Mesenchymal stem cell (in vitro differentiated cells and primary cell): ENCODE measurements around the gene ABCC1.

Experiments
- DNase-seq: peaks from one replicate; pipeline ENCODE4 v3.0.0-alpha.2; 2013
- H2AFZ ChIP-seq: one replicate; pipeline ENCODE4 v1.6.1; 2013; ENCODE audit warnings: low read depth, mild to moderate bottlenecking, control low read depth, inconsistent platforms, low read length, moderate library complexity
- H2AK5ac ChIP-seq: 2 replicates; pipeline ENCODE4 v1.6.1; 2013; ENCODE audit warnings: low read length, moderate library complexity, mild to moderate bottlenecking, inconsistent platforms; ENCODE audit not compliant: severe bottlenecking
- H2BK120ac ChIP-seq: one replicate; pipeline ENCODE4 v1.6.1; 2013; ENCODE audit warnings: low read depth, mild to moderate bottlenecking, inconsistent platforms, low read length, moderate library complexity
- H2BK12ac ChIP-seq, 2 experiments: one replicate each; pipeline ENCODE4 v1.6.1; 2013; ENCODE audit warnings: inconsistent platforms in 2 of 2, low read length in 2 of 2, mild to moderate bottlenecking in 2 of 2, moderate library complexity in 2 of 2, control low read depth in 1 of 2
- H2BK15ac ChIP-seq: one replicate; pipeline ENCODE4 v1.6.1; 2013; ENCODE audit warnings: mild to moderate bottlenecking, low read depth, inconsistent platforms; ENCODE audit not compliant: poor library complexity, severe bottlenecking
- H2BK5ac ChIP-seq: 2 replicates; pipeline ENCODE4 v1.6.1; 2013; ENCODE audit warnings: low read depth, mild to moderate bottlenecking, low read length, control low read depth, inconsistent platforms; ENCODE audit not compliant: poor library complexity, severe bottlenecking
- H3K14ac ChIP-seq, 2 experiments: one replicate each; pipeline ENCODE4 v1.6.1; 2013; ENCODE audit warnings: inconsistent platforms in 2 of 2, low read length in 2 of 2, control low read depth in 1 of 2, mild to moderate bottlenecking in 1 of 2, moderate library complexity in 1 of 2
- H3K18ac ChIP-seq, 2 experiments: one replicate each; pipeline ENCODE4 v1.6.1; 2013; ENCODE audit warnings: inconsistent platforms in 2 of 2, low read length in 2 of 2, control low read depth in 1 of 2, low read depth in 1 of 2, mild to moderate bottlenecking in 1 of 2
- H3K23ac ChIP-seq, 2 experiments: one replicate each; pipeline ENCODE4 v1.6.1; 2013; ENCODE audit warnings: inconsistent platforms in 2 of 2, low read length in 2 of 2, mild to moderate bottlenecking in 2 of 2, moderate library complexity in 2 of 2, control low read depth in 1 of 2
- H3K27ac ChIP-seq: 2 replicates; pipeline ENCODE4 v1.5.1; 2013; ENCODE audit warnings: mild to moderate bottlenecking, moderate library complexity, low read length, control low read depth, inconsistent platforms; ENCODE audit not compliant: poor library complexity, severe bottlenecking
- H3K27me3 ChIP-seq, 2 experiments: 2 replicates each; pipeline versions ENCODE4 v1.6.1 to v1.7.0; 2013; ENCODE audit warnings: low read length in 2 of 2, mild to moderate bottlenecking in 2 of 2, moderate library complexity in 2 of 2, control low read depth in 1 of 2, inconsistent platforms in 1 of 2; ENCODE audit not compliant: control insufficient read depth in 1 of 2, insufficient read depth in 1 of 2
- H3K36me3 ChIP-seq, 2 experiments: 2 replicates each; pipeline versions ENCODE4 v1.6.1 to v1.7.0; 2013; ENCODE audit warnings: low read length in 2 of 2, control low read depth in 1 of 2, inconsistent platforms in 1 of 2, low read depth in 1 of 2, mild to moderate bottlenecking in 1 of 2; ENCODE audit not compliant: insufficient read depth in 2 of 2, control insufficient read depth in 1 of 2
- H3K4ac ChIP-seq, 2 experiments: one replicate each; pipeline ENCODE4 v1.6.1; 2013; ENCODE audit warnings: inconsistent platforms in 2 of 2, low read length in 2 of 2, mild to moderate bottlenecking in 2 of 2, moderate library complexity in 2 of 2, control low read depth in 1 of 2, low read depth in 1 of 2
- H3K4me1 ChIP-seq: 2 replicates; pipeline ENCODE4 v1.6.1; 2013; ENCODE audit warnings: low read depth, low read length, control low read depth; ENCODE audit not compliant: control insufficient read depth, insufficient read depth
- H3K4me2 ChIP-seq: 2 replicates; pipeline ENCODE4 v1.6.1; 2013; ENCODE audit warnings: low read length, mild to moderate bottlenecking, inconsistent platforms; ENCODE audit not compliant: poor library complexity, severe bottlenecking
- H3K4me3 ChIP-seq, 2 experiments: 2 replicates each; pipeline versions ENCODE4 v1.5.1 to v1.7.0; 2013; ENCODE audit warnings: low read length in 2 of 2, mild to moderate bottlenecking in 2 of 2, control low read depth in 1 of 2, low read depth in 1 of 2; ENCODE audit not compliant: insufficient read depth in 1 of 2
- H3K79me1 ChIP-seq: replicated peaks from 2 replicates; pipeline ENCODE4 v1.6.1; 2013; ENCODE audit warnings: mild to moderate bottlenecking, control low read depth, low read length, inconsistent platforms; ENCODE audit not compliant: poor library complexity, severe bottlenecking
- H3K9ac ChIP-seq: 2 replicates; pipeline ENCODE4 v1.7.0; 2013; ENCODE audit warnings: mild to moderate bottlenecking, low read length, moderate library complexity
- H3K9me3 ChIP-seq: 2 replicates; pipeline ENCODE4 v1.7.0; 2013; ENCODE audit warnings: mild to moderate bottlenecking, low read length; ENCODE audit not compliant: control insufficient read depth
- H4K8ac ChIP-seq: one replicate; pipeline ENCODE4 v1.6.1; 2013; ENCODE audit warnings: inconsistent platforms, mild to moderate bottlenecking, low read length, moderate library complexity
- H4K91ac ChIP-seq: one replicate; pipeline ENCODE4 v1.6.1; 2013; ENCODE audit warnings: mild to moderate bottlenecking, low read length, inconsistent platforms
- WGBS: methylation state at CpG from one replicate; pipeline ENCODE4 v1.1.7; 2013; ENCODE audit warnings: mixed read lengths; 5-methylcytosine and 5-hydroxymethylcytosine counted together

Gene ABCC1

DNA sequence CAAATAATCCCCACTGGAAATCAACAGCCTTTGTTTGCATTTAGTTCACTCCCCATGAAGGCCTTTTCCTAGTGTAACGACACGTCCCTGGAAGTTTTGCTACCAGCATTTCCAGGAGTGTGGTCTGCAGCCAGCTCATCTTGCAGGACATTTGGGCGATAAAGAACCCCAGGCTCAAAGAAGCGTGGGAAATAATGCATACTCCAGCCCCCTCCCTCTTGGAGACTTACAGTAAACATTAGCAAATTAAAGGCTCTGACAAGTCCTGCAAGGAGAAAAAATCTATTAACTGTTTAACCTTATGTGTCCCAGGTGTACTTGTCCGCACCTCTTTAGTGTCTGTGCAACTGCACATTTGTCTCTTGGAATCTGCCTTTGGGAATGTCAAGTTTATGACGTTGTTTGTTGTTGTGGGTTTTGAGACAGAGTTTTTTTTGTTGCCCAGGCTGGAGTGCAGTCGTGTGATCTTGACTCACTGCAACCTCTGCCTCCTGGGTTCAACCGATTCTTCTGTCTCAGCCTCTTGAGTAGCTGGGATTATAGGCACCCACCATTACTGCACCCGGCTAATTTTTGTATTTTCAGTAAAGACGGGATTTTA is 131.1 kb downstream of the ABCC1 start:
- Histone ChIP-seq H3K9ac (no peak overlapping the region), H2AFZ (no peak overlapping the region), H2AK5ac (no peak overlapping the region), H2BK120ac (no peak overlapping the region), H3K4me2 (no peak overlapping the region), H3K4me3 (no peak overlapping the region), H3K4me1 (peaks cover 12% of the 10 kb centered on the region), H3K18ac (no peak overlapping the region), H3K14ac (no peak overlapping the region), H2BK5ac (no peak overlapping the region), H3K27me3 (no peaks in the 10 kb centered on the region), H4K91ac (no peak overlapping the region), H4K8ac (peak overlapping the region; percentile 50), H3K4ac (no peak overlapping the region), H3K36me3 (peaks cover 57 to 98% of the 10 kb centered on the region in 2 experiments), H2BK12ac (no peak overlapping the region), H3K79me1 (peaks cover 2% of the 10 kb centered on the region), H3K27ac (no peak overlapping the region), H2BK15ac (no peak overlapping the region), H3K23ac (no peak overlapping the region), H3K9me3 (peaks cover 10% of the 10 kb centered on the region)
- DNase-seq = peak; percentile 23
- 90% methylated on average over 10 of the region's 10 CpGs for WGBS

DNA sequence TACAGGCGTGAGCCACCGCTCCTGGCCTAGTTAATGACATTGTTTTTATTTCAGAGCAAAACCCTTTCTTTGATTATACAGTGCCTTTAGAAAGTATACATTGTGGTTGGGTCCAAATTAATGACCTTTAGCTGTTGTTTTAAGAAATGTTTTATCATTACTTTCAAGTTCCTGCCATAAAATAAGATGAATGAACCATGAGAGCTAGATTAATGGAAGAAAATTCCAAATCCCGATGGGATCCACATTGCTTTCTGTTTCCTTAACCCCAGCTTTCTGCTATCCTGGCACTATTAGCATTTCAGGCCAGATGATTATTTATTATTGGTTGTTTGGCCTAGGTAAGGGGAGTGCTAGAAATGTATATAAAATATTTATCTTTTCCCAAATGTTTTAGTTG is 131.7 kb downstream of the ABCC1 start:
- DNase-seq = no peak
- Histone ChIP-seq H3K4ac (no peak overlapping the region), H2AFZ (no peak overlapping the region), H3K23ac (no peak overlapping the region), H4K91ac (no peak overlapping the region), H4K8ac (no peak overlapping the region), H3K18ac (no peak overlapping the region), H3K9me3 (peaks cover 10% of the 10 kb centered on the region), H2BK5ac (no peak overlapping the region), H3K4me2 (no peak overlapping the region), H2BK12ac (no peak overlapping the region), H3K4me3 (no peak overlapping the region), H3K9ac (no peak overlapping the region), H3K4me1 (peaks cover 7% of the 10 kb centered on the region), H3K14ac (no peak overlapping the region), H3K79me1 (peaks cover 2% of the 10 kb centered on the region), H3K36me3 (peaks cover 62 to 98% of the 10 kb centered on the region in 2 experiments), H2AK5ac (no peak overlapping the region), H3K27me3 (no peaks in the 10 kb centered on the region), H3K27ac (no peak overlapping the region), H2BK15ac (no peak overlapping the region), H2BK120ac (no peak overlapping the region)
- WGBS = 67% methylated on average over 1 of the region's 3 CpGs

- no peak overlapping the region for H4K91ac ChIP-seq
- no peak overlapping the region for H3K4me3 ChIP-seq
- DNase-seq = no peak
- no peak overlapping the region for H3K14ac ChIP-seq
- no peak overlapping the region for H3K9ac ChIP-seq
- no peak overlapping the region for H3K23ac ChIP-seq
- no peak overlapping the region for H3K4ac ChIP-seq
- no peak overlapping the region for H2BK120ac ChIP-seq
- H2BK5ac ChIP-seq = no peak overlapping the region
- no peak overlapping the region for H2AFZ ChIP-seq
- H3K36me3 ChIP-seq = peaks cover 62 to 98% of the 10 kb centered on the region in 2 experiments
- no peak overlapping the region for H3K18ac ChIP-seq
- no peak overlapping the region for H4K8ac ChIP-seq
- no peaks in the 10 kb centered on the region for H3K27me3 ChIP-seq
- H2AK5ac ChIP-seq = peak overlapping the region; percentile 55
- 100% methylated on average over 1 of the region's 2 CpGs for WGBS
- H3K4me2 ChIP-seq = no peak overlapping the region
- H3K27ac ChIP-seq = no peak overlapping the region
- peaks cover 10% of the 10 kb centered on the region for H3K9me3 ChIP-seq
- no peak overlapping the region for H2BK15ac ChIP-seq
- peaks cover 2% of the 10 kb centered on the region for H3K79me1 ChIP-seq
- H3K4me1 ChIP-seq = no peaks in the 10 kb centered on the region
- H2BK12ac ChIP-seq = no peak overlapping the region
Observed at GRCh38 chr16:16082255-16082654, 132.8 kb downstream of the ABCC1 start.

DNA sequence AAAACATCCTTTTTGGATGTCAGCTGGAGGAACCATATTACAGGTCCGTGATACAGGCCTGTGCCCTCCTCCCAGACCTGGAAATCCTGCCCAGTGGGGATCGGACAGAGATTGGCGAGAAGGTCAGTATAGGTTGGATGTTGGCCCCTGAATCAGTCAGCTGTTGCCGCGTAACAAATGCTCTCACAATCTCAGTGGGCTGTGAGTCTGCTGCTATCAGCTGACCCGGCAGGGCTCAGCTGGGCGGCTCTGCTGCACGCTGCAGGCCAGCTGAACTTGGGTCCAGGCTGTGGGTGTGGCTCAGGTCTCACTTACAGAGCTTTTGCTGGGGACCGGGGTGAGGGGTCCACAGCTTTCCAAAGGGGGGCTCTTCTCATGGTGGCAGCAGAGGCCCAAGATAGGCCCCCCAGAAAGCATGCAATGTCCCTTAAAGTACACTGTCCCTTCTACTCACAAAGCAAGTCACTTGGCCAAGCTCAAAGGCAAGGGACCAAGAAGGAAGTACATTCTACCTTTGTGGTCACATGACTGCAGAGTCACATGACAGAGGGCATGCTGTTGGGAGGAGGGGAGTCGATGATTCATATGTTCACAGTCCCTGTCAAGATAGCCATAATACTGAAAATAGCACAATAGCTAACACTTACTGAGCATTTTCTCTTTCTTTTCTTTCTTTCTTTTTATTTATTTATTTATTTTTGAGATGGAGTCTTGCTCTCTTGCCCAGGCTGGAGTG is 134.2 kb downstream of the ABCC1 start:
- no peak overlapping the region for H3K23ac ChIP-seq
- H3K4me3 ChIP-seq = peak overlapping the region; percentile 9 to 24
- H3K4me1 ChIP-seq = no peaks in the 10 kb centered on the region
- no peak overlapping the region for H3K4me2 ChIP-seq
- no peak overlapping the region for H2AFZ ChIP-seq
- H2BK15ac ChIP-seq = no peak overlapping the region
- H3K4ac ChIP-seq = no peak overlapping the region
- H2BK120ac ChIP-seq = no peak overlapping the region
- no peak overlapping the region for H2BK5ac ChIP-seq
- peaks cover 50 to 98% of the 10 kb centered on the region in 2 experiments for H3K36me3 ChIP-seq
- H2BK12ac ChIP-seq = no peak overlapping the region
- 98% methylated on average over 9 of the region's 10 CpGs for WGBS
- peaks cover 2% of the 10 kb centered on the region for H3K79me1 ChIP-seq
- no peak overlapping the region for H3K27ac ChIP-seq
- no peak overlapping the region for H4K8ac ChIP-seq
- peaks cover 10% of the 10 kb centered on the region for H3K9me3 ChIP-seq
- H2AK5ac ChIP-seq = no peak overlapping the region
- no peaks in the 10 kb centered on the region for H3K27me3 ChIP-seq
- H3K18ac ChIP-seq = no peak overlapping the region
- peak overlapping the region; percentile 14 for H4K91ac ChIP-seq
- peak; percentile 27 for DNase-seq
- H3K9ac ChIP-seq = no peak overlapping the region
- no peak overlapping the region for H3K14ac ChIP-seq
